RPMI8226 (cell line): ENCODE results near the gene ATP10A.
"Not testable (repeated sequence)": the region's sequence is repeated elsewhere in the genome, so short reads cannot be mapped to it uniquely, and the experiment has no call there.

Experiments
- DNase-seq: peaks from one replicate; pipeline ENCODE4 v3.0.0-alpha.2; 2015

Gene ATP10A

GRCh38 chr15:25670621-25671020 lies 192.5 kb downstream of the ATP10A start:
- DNase-seq = no peak

DNA sequence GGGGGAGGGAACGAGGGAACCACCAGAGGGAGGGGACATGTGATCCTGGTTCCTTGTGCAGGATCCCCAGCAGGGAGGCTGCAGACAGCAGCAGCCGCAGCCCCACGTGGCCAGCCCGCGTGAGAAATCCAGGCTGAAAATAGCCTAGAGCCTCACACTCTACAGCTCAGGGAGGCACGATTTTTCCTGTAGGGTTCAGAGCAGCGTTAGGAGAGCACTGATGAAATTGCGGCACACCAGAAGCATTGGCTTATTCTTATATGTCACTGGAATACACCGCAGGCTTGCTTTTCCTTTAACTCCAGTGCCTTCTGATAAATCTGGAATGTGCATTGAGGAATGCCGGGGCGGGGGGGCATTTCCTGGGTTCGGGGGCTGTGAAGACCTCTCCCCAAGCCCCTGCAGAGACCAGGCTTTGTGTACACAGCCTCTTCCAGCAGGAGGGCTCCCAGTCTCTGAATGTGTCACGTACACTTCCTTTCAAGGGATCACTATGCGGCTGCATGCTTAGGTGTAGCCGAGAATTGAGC lies 193.0 kb downstream of the ATP10A start:
- DNase-seq = peak; percentile 26

GRCh38 chr15:25668901-25669300 lies 194.2 kb downstream of the ATP10A start:
- DNase-seq = no peak

GRCh38 chr15:25668236-25668795 lies 194.8 kb downstream of the ATP10A start:
- no peak for DNase-seq

DNA sequence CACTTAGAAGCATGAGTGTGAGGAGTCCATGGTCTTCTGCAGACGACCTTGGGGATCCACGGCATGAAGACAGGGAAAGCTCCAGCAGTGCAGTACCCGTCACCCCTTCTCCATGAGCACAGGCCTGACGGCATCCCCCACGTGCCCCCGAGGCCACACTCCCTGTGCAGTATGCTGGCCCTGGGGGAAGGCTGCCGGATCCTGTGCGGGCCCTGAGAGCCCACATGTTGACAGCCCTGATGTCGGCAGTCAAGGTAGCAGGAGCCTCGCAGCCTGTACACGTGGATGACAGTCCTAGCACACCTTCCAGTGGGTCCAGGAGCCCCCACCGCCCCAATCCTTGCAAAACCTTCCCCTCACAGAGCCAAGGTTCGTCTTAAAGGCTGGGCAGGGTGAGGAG lies 195.3 kb downstream of the ATP10A start:
- DNase-seq = no peak

DNA sequence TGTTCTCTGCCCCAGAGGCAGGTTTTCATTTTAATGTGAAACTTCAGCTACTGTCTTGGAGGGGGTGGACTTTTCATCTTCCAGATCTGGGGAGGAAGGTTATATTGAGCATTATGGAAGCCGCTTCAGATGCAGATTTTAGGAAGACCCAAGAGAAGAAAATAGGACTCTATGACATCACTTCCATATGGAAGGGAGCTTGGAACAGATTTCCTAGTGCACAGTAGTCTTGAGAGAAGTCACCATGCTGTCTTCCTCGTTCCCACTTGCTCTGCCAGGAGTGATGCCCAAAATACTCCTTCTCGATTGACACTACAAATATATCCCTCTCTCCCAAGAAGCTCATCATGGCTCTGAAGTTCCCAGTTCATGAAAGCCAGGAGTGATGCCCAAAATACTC lies 197.2 kb downstream of the ATP10A start:
- no peak for DNase-seq

- no peak for DNase-seq
These were observed 198.4 kb downstream of the ATP10A start for GRCh38 chr15:25664761-25665160.

GRCh38 chr15:25663515-25663914 lies 199.6 kb downstream of the ATP10A start:
- DNase-seq = no peak

DNA sequence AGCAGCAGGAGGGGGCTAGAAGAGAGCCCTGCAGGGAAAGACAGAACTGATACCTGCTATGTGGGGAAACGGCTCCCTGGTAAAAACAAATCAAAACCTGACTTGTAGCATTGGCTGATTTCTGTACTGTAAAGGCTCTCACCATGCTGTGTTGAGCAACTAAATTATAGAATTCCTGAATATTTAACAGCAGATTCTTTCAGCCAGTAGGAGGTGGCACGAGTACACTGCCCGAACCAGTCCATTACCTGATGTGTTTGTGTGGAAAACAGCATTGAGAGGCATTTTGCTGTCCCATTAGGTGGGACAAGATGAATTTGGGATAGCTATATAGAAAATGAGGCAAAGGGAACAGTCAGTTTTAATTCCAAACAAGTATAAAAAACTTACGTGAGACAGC lies 201.2 kb downstream of the ATP10A start:
- DNase-seq = no peak

GRCh38 chr15:25659251-25659650 lies 203.9 kb downstream of the ATP10A start:
- no peak for DNase-seq

GRCh38 chr15:25658560-25658959 lies 204.6 kb downstream of the ATP10A start:
- DNase-seq = no peak

- DNase-seq = no peak
These were observed 207.7 kb downstream of the ATP10A start for GRCh38 chr15:25655207-25655948.

DNA sequence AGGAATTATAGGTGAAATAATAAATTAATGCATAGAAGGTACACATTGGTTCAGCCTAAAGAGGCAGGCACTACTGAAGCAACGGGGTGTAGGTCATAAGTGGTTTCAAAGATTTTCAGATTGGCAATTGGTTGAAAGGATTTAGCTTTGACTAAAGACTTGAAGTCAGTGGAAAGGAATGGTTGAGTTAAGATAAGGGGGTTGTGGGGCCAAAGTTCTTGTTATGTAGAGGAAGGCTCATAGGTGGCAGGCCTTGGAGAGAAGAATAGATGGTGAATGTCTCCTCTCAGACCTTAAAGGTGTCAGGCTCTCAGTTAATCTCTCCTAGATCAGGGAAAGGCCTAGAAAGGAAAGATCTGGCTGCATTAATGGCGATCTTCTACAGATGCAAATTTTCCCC lies 209.8 kb downstream of the ATP10A start:
- DNase-seq = no peak

DNA sequence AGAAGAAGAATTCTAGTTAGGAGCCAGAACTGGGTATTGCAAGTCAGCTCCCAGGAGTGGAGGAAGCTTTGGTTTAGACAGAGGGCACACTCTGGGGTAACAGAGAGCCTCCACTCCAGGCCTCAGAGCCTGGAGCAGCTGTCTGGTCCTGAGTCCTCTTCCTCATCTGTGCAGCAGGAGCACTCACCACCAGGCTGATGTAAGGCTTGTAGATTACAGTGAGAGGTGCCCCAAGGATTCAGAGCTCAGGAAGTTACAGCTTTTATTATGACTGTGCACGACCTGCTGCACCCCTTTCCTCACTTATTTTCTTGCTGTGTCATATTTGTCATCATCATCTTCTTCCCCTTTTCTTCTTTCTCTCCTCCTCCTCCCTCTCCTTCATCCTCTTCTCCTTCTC lies 210.4 kb downstream of the ATP10A start:
- no peak for DNase-seq

DNA sequence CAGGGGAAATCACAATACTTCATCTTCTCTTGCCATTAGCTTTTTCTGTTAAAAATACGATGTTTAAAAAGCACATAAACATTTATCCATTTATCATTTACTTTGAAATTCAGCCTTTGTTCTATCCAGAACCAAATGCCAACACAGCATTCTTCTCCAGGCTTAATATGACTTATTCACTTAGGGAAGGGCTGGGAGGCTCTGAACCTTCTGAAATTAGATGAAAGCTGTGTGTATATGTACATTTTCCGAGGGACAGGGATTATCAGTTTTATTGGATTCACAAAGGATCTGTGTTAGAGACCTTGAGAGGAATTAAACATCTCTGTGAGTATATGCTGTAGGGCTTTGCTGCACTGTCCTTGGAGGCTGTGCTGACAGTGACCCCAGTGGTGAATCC lies 213.7 kb downstream of the ATP10A start:
- no peak for DNase-seq

- no peak for DNase-seq
These were observed 220.0 kb downstream of the ATP10A start for GRCh38 chr15:25643120-25643519.

- no peak for DNase-seq
These were observed 221.4 kb downstream of the ATP10A start for GRCh38 chr15:25641762-25642161.

DNA sequence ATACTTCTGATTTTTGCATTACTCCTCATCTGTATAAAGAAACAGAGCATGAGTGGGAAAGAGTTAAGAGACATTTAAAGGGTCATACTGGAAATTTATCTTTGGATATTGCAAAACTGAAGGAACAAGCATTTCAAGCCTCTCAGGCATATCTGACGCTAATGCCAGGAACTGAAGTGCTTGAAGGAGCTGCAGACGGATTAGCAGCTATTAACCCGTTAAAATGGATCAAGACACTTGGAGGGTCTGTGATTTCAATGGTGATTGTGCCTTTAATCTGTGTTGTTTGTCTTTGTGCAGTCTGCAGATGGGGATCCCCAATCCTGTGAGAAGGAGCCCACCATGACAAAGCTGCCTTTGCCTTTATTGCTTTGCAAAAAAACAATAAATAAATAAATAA lies 221.8 kb downstream of the ATP10A start:
- no peak for DNase-seq

DNA sequence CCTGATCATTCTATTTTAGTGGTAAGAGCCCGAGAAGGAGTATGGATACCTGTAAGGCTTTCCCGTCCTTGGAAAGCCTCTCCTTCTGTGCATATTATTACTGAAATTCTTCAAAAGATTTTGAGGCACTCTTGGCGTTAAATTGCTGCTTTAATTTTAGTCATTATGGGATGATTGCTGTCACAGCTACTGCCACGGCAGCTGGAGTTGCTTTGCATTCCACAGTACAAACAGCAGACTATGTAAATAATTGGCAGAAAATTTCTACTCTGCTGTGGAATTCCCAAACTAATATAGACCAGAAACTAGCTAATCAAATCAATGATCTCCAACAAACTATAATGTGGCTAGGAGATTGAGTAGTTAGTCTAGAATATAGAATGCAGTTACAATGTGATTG lies 222.2 kb downstream of the ATP10A start:
- DNase-seq = not testable (repeated sequence)

- no peak for DNase-seq
These were observed 222.7 kb downstream of the ATP10A start for GRCh38 chr15:25640381-25640780.

GRCh38 chr15:25636486-25636885 lies 226.6 kb downstream of the ATP10A start:
- not testable (repeated sequence) for DNase-seq

- no peak for DNase-seq
These were observed 227.9 kb downstream of the ATP10A start for GRCh38 chr15:25635191-25635590.

DNA sequence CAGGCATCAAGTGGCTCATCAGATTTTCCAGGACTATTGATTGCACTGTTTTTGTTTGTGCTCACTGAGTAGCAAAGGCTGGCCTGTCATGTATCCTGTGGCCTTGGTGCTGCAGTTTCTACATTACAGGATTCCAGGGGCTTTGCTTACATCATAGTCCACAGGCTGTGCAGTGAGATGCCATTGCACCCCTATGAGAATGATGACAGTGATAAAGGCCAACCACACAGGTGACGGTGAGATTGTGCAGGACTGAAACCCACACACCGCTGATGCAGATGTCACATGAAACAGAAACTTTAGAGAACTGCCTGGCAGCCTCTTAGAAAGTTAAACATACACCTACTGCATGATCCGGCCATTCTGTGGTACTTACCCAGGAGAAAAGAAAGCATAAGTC lies 229.3 kb downstream of the ATP10A start:
- DNase-seq = no peak

DNA sequence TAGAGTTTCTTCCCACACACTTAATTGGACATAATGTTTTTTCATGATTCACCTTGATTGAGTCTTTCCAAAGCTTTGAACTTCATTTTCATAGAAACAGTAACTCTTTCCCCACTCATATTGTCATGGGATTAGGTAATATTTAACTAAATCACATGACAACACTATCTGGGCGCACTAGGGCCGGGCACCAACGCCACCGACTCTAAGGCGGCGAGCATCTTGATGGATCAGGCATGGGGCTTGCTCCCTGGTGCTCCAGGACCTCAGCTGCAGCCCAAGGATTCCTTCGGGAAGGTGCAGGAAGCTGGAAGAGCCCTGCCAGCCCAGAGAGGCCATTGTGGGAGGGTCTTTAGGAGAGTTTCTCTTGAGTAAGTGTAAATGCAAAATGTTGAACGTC lies 231.2 kb downstream of the ATP10A start:
- no peak for DNase-seq
